Esophagus squamous epithelium (tissue), 5 donors: ENCODE results near the gene CREB5. TPM values are rescaled to one million over a fixed set of nuclear protein-coding genes. Genes with fewer than 3 reads are reported as not detected.
A peak's percentile ranks its signal among the peaks of the same experiment; 100 is the strongest.
"Not testable (repeated sequence)": the region's sequence is repeated elsewhere in the genome, so short reads cannot be mapped to it uniquely, and the experiment has no call there.

Experiments
- DNase-seq: peaks from one replicate; lab custom pipeline; 2025; lab: John Stamatoyannopoulos, UW
- H3K27ac ChIP-seq, 4 donors: fragments of 200-600 bp; sonication (generic); one replicate each; pipeline ENCODE4 v1.5.1; 2016 to 2019; ENCODE audit warnings: mild to moderate bottlenecking in 1 of 4
- H3K27me3 ChIP-seq, 4 donors: fragments of 200-600 bp; sonication (generic); 1 replicate in 3 of 4; 2 replicates in 1 of 4; pipeline versions ENCODE4 v1.5.1 to v1.6.0; 2017 to 2021; ENCODE audit warnings: antibody characterized with exemption in 1 of 4
- H3K36me3 ChIP-seq, 3 donors: fragments of 200-600 bp; sonication (generic); one replicate each; pipeline ENCODE4 v1.5.1; 2016 to 2019
- H3K4me1 ChIP-seq, 3 donors: fragments of 200-600 bp; sonication (generic); one replicate each; pipeline ENCODE4 v1.5.1; 2017 to 2019
- H3K4me3 ChIP-seq, 4 donors: fragments of 200-600 bp; sonication (generic); 1 replicate in 3 of 4; 2 replicates in 1 of 4; pipeline ENCODE4 v1.5.1; 2016 to 2019; ENCODE audit warnings: mild to moderate bottlenecking in 2 of 4, moderate library complexity in 1 of 4
- H3K9me3 ChIP-seq, 3 donors: fragments of 200-600 bp; sonication (generic); one replicate each; pipeline ENCODE4 v1.5.1; 2016 to 2019
- POLR2A ChIP-seq, 4 donors: fragments of 450-650 bp; IDR thresholded peaks; one replicate each; pipeline ENCODE4 v1.6.1; 2017; ENCODE audit warnings: antibody characterized with exemption in 4 of 4, mild to moderate bottlenecking in 4 of 4, moderate library complexity in 3 of 4
- WGBS, 2 donors: methylation state at CpG; one replicate each; pipeline ENCODE4 v1.1.5; 2018; 5-methylcytosine and 5-hydroxymethylcytosine counted together
- intact Hi-C: fragments of 100-400 bp; cut with DNase I; formaldehyde crosslinking; loops from one replicate; pipeline ENCODE4 v1.15.0; 2022
- total RNA-seq, 4 donors: library from RNA; depleted of rRNA; stranded (reverse); fragments of >200 nt; gene quantifications; one replicate each; pipeline ENCODE4 v1.1.0, GENCODE V29; 2016
- TF ChIP-seq, protein P1 (sequence below), 6 experiments: fragments of 450-650 bp in 4 of 6; fragments of 200-600 bp in 2 of 6; sonication (generic) in 2 of 6; IDR thresholded peaks; one replicate each; pipeline ENCODE4 v1.5.1; 2016 to 2019; ENCODE audit warnings: antibody characterized with exemption in 6 of 6, mild to moderate bottlenecking in 4 of 6, moderate library complexity in 4 of 6
- donor health status: DM: yes; HTN: yes; CAD: no.

Gene CREB5
- total RNA-seq, 4 donors from 2014 or later: 0.30 to 5.0 (median 2.2) TPM

GRCh38 chr7:28547115-28547514, 134.8 kb downstream of the CREB5 start:
- no peak for TF ChIP-seq POLR2A (IDR thresholded peaks at IDR 0.05)
- TF ChIP-seq, protein P1, sequence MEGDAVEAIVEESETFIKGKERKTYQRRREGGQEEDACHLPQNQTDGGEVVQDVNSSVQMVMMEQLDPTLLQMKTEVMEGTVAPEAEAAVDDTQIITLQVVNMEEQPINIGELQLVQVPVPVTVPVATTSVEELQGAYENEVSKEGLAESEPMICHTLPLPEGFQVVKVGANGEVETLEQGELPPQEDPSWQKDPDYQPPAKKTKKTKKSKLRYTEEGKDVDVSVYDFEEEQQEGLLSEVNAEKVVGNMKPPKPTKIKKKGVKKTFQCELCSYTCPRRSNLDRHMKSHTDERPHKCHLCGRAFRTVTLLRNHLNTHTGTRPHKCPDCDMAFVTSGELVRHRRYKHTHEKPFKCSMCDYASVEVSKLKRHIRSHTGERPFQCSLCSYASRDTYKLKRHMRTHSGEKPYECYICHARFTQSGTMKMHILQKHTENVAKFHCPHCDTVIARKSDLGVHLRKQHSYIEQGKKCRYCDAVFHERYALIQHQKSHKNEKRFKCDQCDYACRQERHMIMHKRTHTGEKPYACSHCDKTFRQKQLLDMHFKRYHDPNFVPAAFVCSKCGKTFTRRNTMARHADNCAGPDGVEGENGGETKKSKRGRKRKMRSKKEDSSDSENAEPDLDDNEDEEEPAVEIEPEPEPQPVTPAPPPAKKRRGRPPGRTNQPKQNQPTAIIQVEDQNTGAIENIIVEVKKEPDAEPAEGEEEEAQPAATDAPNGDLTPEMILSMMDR (IDR thresholded peaks at IDR 0.05): no peak
- H3K9me3 ChIP-seq: no peaks in the 10 kb centered on the region
- intact Hi-C loops: no loop called here
- H3K27ac ChIP-seq: no peak overlapping the region
- H3K4me3 ChIP-seq: no peak overlapping the region
- 91 to 94% methylated on average over 3 of the region's 3 CpGs for WGBS, 2 donors
- peaks cover 0 to 4% (median 0%) of the 10 kb centered on the region in 4 donors for H3K27me3 ChIP-seq
- DNase-seq: no peak
- no peaks in the 10 kb centered on the region for H3K36me3 ChIP-seq
- H3K4me1 ChIP-seq: peaks cover 0 to 13% (median 0%) of the 10 kb centered on the region in 3 donors

- Histone ChIP-seq H3K36me3 (no peaks in the 10 kb centered on the region), H3K4me1 (peaks cover 0 to 13% (median 0%) of the 10 kb centered on the region in 3 donors), H3K4me3 (no peak overlapping the region), H3K9me3 (no peaks in the 10 kb centered on the region), H3K27ac (no peak overlapping the region), H3K27me3 (peaks cover 0 to 4% (median 0%) of the 10 kb centered on the region in 4 donors)
- intact Hi-C loops: no loop called here
- TF ChIP-seq, protein P1 (IDR thresholded peaks at IDR 0.05): no peak
- no peak for TF ChIP-seq POLR2A (IDR thresholded peaks at IDR 0.05)
- 63 to 70% methylated on average over 5 of the region's 5 CpGs for WGBS, 2 donors
- DNase-seq: no peak
Measured at GRCh38 chr7:28548416-28548815, 136.1 kb downstream of the CREB5 start.

DNA sequence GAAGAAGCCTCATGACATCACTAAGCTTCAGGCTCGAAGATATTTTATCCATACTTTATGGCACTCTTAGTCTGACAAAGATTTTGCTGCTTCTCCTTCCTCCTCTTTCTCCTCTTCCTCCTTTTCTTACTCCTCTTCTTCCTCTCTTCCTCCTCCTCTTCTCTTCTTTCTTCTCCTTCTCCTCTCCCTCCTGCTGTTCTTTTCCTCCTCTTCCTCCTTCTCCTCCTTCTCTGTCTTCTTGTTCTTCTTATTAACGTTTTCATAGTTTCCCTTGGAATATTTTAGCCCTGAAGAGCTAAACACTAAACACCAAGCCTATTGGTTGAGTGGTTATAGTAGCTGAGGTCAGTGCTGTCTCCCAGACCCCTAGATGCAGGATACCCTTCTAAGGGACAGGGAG, 137.7 kb downstream of the CREB5 start:
- no peak overlapping the region for H3K4me3 ChIP-seq
- no peak for DNase-seq
- 71 to 85% methylated on average over 2 of the region's 2 CpGs for whole genome bisulfite sequencing, 2 donors
- no peaks in the 10 kb centered on the region for H3K9me3 ChIP-seq
- H3K27ac ChIP-seq: no peak overlapping the region
- intact Hi-C loops: no loop called here
- H3K27me3 ChIP-seq: no peaks in the 10 kb centered on the region
- H3K36me3 ChIP-seq: no peaks in the 10 kb centered on the region
- H3K4me1 ChIP-seq: peaks cover 0 to 13% (median 0%) of the 10 kb centered on the region in 3 donors
- no peak for TF ChIP-seq POLR2A (IDR thresholded peaks at IDR 0.05)
- TF ChIP-seq, protein P1 (IDR thresholded peaks at IDR 0.05): no peak

DNA sequence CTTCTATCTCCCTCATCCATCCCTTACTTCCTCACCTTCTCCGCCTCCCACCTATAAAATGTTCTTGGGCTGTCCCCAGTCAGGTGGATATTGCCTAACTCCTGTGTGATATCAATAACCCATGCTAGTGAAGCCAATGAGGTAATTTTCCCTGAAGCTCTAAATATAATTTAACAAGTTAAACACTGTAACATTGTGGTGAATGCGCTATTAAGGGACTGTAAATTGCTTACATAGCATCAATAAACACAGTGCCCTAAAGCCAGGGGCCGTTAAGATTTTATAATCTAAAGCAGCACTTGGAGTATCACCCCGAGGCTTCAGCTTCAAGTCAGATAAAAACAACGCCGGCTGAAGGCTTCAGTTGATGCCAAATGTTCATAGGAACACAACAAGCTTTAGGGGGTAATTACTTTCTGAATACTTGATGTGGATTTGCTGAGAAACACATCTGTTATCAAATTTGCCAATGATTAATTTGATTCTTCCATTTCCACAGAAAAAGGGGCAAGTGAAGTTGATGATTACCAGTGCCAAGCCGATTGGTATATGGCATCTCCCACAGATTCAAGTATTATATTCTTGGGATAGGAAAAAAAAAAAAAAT, 138.4 kb downstream of the CREB5 start:
- DNase-seq: no peak
- Histone ChIP-seq H3K4me3 (no peak overlapping the region), H3K9me3 (no peaks in the 10 kb centered on the region), H3K27ac (peak overlapping the region in 1 of 4 donors; percentile 17), H3K4me1 (peaks cover 0 to 13% (median 0%) of the 10 kb centered on the region in 3 donors), H3K27me3 (no peaks in the 10 kb centered on the region), H3K36me3 (no peaks in the 10 kb centered on the region)
- 60 to 61% methylated on average over 7 of the region's 7 CpGs for WGBS, 2 donors
- TF ChIP-seq POLR2A (IDR thresholded peaks at IDR 0.05): no peak
- TF ChIP-seq, protein P1 (IDR thresholded peaks at IDR 0.05): no peak
- intact Hi-C loops: no loop called here

GRCh38 chr7:28551331-28551730, 139.0 kb downstream of the CREB5 start:
- DNase-seq: no peak
- H3K4me1 ChIP-seq: peaks cover 0 to 13% (median 0%) of the 10 kb centered on the region in 3 donors
- H3K27ac ChIP-seq: no peak overlapping the region
- H3K36me3 ChIP-seq: no peaks in the 10 kb centered on the region
- H3K27me3 ChIP-seq: no peaks in the 10 kb centered on the region
- intact Hi-C loops: no loop called here
- H3K9me3 ChIP-seq: no peaks in the 10 kb centered on the region
- peak overlapping the region in 1 of 4 donors; percentile 19 for H3K4me3 ChIP-seq
- TF ChIP-seq POLR2A (IDR thresholded peaks at IDR 0.05): no peak
- TF ChIP-seq, protein P1 (IDR thresholded peaks at IDR 0.05): no peak
- 13 to 26% methylated on average over 5 of the region's 5 CpGs for WGBS, 2 donors

DNA sequence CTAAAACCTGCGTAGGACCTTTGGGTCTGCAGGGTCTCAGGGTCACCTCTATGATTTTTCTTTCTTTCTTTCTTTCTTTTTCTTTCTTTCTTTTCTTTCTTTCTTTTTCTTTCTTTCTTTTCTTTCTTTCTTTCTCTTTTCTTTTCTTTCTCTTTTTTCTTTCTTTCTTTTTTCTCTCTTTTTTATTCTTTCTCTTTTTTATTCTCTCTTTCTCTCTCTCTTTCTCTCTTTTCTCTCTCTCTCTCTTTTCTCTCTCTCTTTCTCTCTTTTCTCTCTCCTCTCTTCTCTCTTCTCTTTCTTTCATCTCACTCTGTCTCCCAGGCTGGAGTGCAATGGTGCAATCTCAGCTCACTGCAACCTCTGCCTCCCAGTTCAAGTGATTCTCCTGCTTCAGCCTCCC, 139.4 kb downstream of the CREB5 start:
- intact Hi-C loops, H3K36me3 ChIP-seq, H3K9me3 ChIP-seq, H3K27me3 ChIP-seq, H3K27ac ChIP-seq, H3K4me3 ChIP-seq, DNase-seq: not testable (repeated sequence)
- WGBS, 2 donors: 37 to 55% methylated on average over 1 of the region's 1 CpG
- H3K4me1 ChIP-seq: peaks cover 0 to 13% (median 0%) of the 10 kb centered on the region in 3 donors
